PFSK-1 (cell line): ENCODE data around the gene RAPSN.

Experiments
- FOXP2 ChIP-seq: optimal IDR thresholded peaks from 2 replicates; pipeline ENCODE3; 2011; ENCODE audit warnings: borderline replicate concordance, control low read depth, inconsistent platforms; ENCODE audit not compliant: insufficient read depth; ENCODE audit errors: extremely low read length, extremely low read depth
- POLR2AphosphoS5 ChIP-seq: IDR thresholded peaks from 2 replicates; pipeline ENCODE4 v1.6.1; 2012; ENCODE audit warnings: low read depth, mild to moderate bottlenecking, control low read depth, low read length, moderate library complexity
- REST ChIP-seq, 2 experiments: IDR thresholded peaks; 2 replicates each; pipeline versions ENCODE4 v1.6.1 to v1.8.0; 2011 to 2012; ENCODE audit warnings: low read depth in 2 of 2, low read length in 2 of 2, control low read depth in 1 of 2, inconsistent platforms in 1 of 2, mild to moderate bottlenecking in 1 of 2, moderate library complexity in 1 of 2; ENCODE audit not compliant: insufficient read depth in 1 of 2
- SIN3A ChIP-seq: IDR thresholded peaks from 2 replicates; pipeline ENCODE4 v1.6.1; 2012; ENCODE audit warnings: mild to moderate bottlenecking, low read length, moderate library complexity, borderline replicate concordance; ENCODE audit not compliant: insufficient read depth
- TAF1 ChIP-seq: IDR thresholded peaks from 2 replicates; pipeline ENCODE4 v1.6.1; 2012; ENCODE audit warnings: low read length, control low read depth, borderline replicate concordance; ENCODE audit not compliant: insufficient read depth

RAPSN gene

GRCh38 chr11:47408598-47409439, 40.1 kb downstream of the RAPSN start:
- TF ChIP-seq POLR2AphosphoS5 (no peak), REST (IDR thresholded peaks at IDR 0.05; ENCODE audit: insufficient read depth in 1 of 2, low read depth in 2 of 2, low read length in 2 of 2) (no peak), TAF1 (no peak), SIN3A (no peak), FOXP2 (no peak)

GRCh38 chr11:47407746-47408590, 41.0 kb downstream of the RAPSN start, which contains the start of gene SLC39A13:
SLC39A13 (plus strand) TSS chr11:47408590; CDS start chr11:47410095, 1,505 bp downstream.
- no peak for TF ChIP-seq FOXP2
- TF ChIP-seq TAF1: peak; percentile 70; the same call in 1 of the 2 replicates
- no peak for TF ChIP-seq SIN3A
- peak; percentile 62; the same call in 1 of the 2 replicates for TF ChIP-seq POLR2AphosphoS5
- TF ChIP-seq REST (IDR thresholded peaks at IDR 0.05; ENCODE audit: insufficient read depth in 1 of 2, low read depth in 2 of 2, low read length in 2 of 2): peak in 1 of 2 experiments; percentile 62; a peak in 1 of 4 replicates

- no peak for TF ChIP-seq POLR2AphosphoS5
These were observed 41.8 kb downstream of the RAPSN start for GRCh38 chr11:47406896-47407745.

- TF ChIP-seq TAF1: no peak
- TF ChIP-seq POLR2AphosphoS5: no peak
- no peak for TF ChIP-seq SIN3A
- TF ChIP-seq REST (IDR thresholded peaks at IDR 0.05; ENCODE audit: insufficient read depth in 1 of 2, low read depth in 2 of 2, low read length in 2 of 2): no peak
- no peak for TF ChIP-seq FOXP2
These were observed 45.4 kb downstream of the RAPSN start for GRCh38 chr11:47403571-47403970.

- TF ChIP-seq TAF1 (no peak), SIN3A (no peak), FOXP2 (no peak), POLR2AphosphoS5 (no peak), REST (IDR thresholded peaks at IDR 0.05; ENCODE audit: insufficient read depth in 1 of 2, low read depth in 2 of 2, low read length in 2 of 2) (no peak)
These were observed 45.8 kb downstream of the RAPSN start for GRCh38 chr11:47403135-47403534.
